GM21423 (cell line): Measurements from ENCODE around the gene SCN5A.

Experiments
- ATAC-seq: cut with Tn5 transposase; IDR thresholded peaks from one replicate; pipeline ENCODE4 v1.9.1; 2021; ENCODE audit warnings: mild to moderate bottlenecking, moderate library complexity; ENCODE audit not compliant: unreplicated experiment

Gene SCN5A

GRCh38 chr3:38563070-38563885 is 86.2 kb downstream of the SCN5A start:
- no peak for ATAC-seq

GRCh38 chr3:38562467-38562925 is 87.0 kb downstream of the SCN5A start:
- no peak for ATAC-seq

GRCh38 chr3:38561746-38562466 is 87.6 kb downstream of the SCN5A start:
- no peak for ATAC-seq

GRCh38 chr3:38560996-38561717 is 88.3 kb downstream of the SCN5A start:
- ATAC-seq, result no peak

GRCh38 chr3:38560284-38560683 is 89.2 kb downstream of the SCN5A start:
- ATAC-seq, result no peak

GRCh38 chr3:38558864-38559263 is 90.6 kb downstream of the SCN5A start:
- ATAC-seq, result no peak

GRCh38 chr3:38556640-38557358 is 92.7 kb downstream of the SCN5A start:
- ATAC-seq, result no peak

- ATAC-seq, result no peak
Observed at GRCh38 chr3:38555926-38556325, 93.6 kb downstream of the SCN5A start.

- no peak for ATAC-seq
Observed at GRCh38 chr3:38555149-38555840, 94.2 kb downstream of the SCN5A start.

GRCh38 chr3:38554127-38554827 is 95.2 kb downstream of the SCN5A start:
- ATAC-seq, result no peak

- no peak for ATAC-seq
Observed at GRCh38 chr3:38553071-38553470, 96.4 kb downstream of the SCN5A start.

- ATAC-seq, result no peak
Observed at GRCh38 chr3:38552364-38552763, 97.1 kb downstream of the SCN5A start.

GRCh38 chr3:38551026-38551832 is 98.3 kb downstream of the SCN5A start:
- no peak for ATAC-seq

- ATAC-seq, result no peak
Observed at GRCh38 chr3:38549957-38550840, 99.3 kb downstream of the SCN5A start.

GRCh38 chr3:38549486-38549885 is 100.0 kb downstream of the SCN5A start:
- no peak for ATAC-seq

- ATAC-seq, result no peak
Observed at GRCh38 chr3:38549082-38549481, 100.4 kb downstream of the SCN5A start.

- ATAC-seq, result no peak
Observed at GRCh38 chr3:38548154-38548931, 101.1 kb downstream of the SCN5A start.
